Natural killer cell treated with Interleukin-12 subunit alpha and Interleukin-12 subunit beta and Interleukin-15 and Interleukin-18, amount 100 ng/mL, for 72 hours (primary cell): ENCODE results near the gene ANAPC16. TPM values are rescaled to one million over a fixed set of nuclear protein-coding genes. Genes with fewer than 3 reads are reported as not detected.

Source experiments
- ATAC-seq, 2 donors: fragments of 150-1000 bp; cut with Tn5 transposase in 1 of 2; sonication (Bioruptor Pico), chemical (Tn5 transposase) in 1 of 2; 2 replicates each; pipeline ENCODE4 v1.10.0; 2021
- DNase-seq: peaks from one replicate; pipeline ENCODE4 v3.0.0; 2022; ENCODE audit warnings: low spot score
- H3K27ac Mint-ChIP-seq, 2 donors: 1 replicate in 1 of 2; 2 replicates in 1 of 2; pipeline ENCODE4 v1.8.0; 2022; ENCODE audit warnings: mixed read lengths in 2 of 2, mild to moderate bottlenecking in 1 of 2, moderate library complexity in 1 of 2
- H3K27me3 Mint-ChIP-seq, 2 donors: 1 replicate in 1 of 2; 2 replicates in 1 of 2; pipeline ENCODE4 v1.8.0; 2022; ENCODE audit warnings: mixed read lengths in 2 of 2
- H3K36me3 Mint-ChIP-seq: one replicate; pipeline ENCODE4 v1.8.0; 2022; ENCODE audit warnings: mixed read lengths
- H3K4me1 Mint-ChIP-seq, 2 donors: 1 replicate in 1 of 2; 2 replicates in 1 of 2; pipeline ENCODE4 v1.8.0; 2022; ENCODE audit warnings: low read depth in 2 of 2, mixed read lengths in 2 of 2, mild to moderate bottlenecking in 1 of 2
- H3K4me3 Mint-ChIP-seq: one replicate; pipeline ENCODE4 v1.8.0; 2022; ENCODE audit warnings: mixed read lengths
- H3K9me3 Mint-ChIP-seq: 2 replicates; pipeline ENCODE4 v1.8.0; 2022; ENCODE audit warnings: mixed read lengths
- total RNA-seq, 2 donors: library from RNA; stranded (reverse); gene quantifications; one replicate each; pipeline ENCODE4 v1.2.3, GENCODE V29; 2022

ANAPC16 gene
- total RNA-seq, 2 donors from 2014 or later = 39.6 to 79.3 TPM

DNA sequence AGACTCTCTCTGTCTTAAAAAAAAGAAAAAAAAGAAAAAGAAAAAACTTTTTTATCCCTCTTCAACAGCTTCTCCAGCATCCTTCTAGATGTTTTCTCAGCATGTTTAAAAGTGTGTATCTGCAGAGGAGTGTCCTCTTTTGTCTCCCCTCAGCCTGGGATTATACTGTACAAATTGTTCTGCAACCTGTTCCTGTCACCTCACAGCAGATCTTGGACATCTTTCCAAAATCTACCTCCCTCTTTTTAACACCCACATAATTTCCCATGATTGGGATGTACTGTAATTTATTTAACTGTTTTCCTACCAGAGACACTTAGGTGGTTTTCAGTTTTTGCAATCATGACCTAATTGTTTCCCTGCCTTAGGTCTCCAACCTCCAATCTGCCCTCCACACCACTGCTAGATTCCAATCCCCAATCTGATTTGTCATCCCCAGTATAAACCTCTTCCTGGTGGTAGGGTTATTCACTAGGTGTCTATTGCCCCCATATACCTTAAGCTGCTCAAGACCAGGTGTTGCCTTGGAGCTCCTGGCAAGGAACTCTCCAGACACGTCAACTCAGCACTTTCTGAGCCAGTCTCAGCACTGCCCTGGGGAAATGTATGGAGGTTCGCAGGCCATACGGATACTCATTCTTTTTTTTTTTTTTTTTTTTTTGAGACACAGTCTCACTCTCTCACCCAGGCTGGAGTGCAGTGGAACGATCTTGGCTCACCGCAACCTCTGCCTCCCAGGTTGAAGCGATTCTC is 40.3 kb downstream of the ANAPC16 start:
- Mint-ChIP-seq H3K36me3 (no peaks in the 10 kb centered on the region), H3K27me3 (no peaks in the 10 kb centered on the region), H3K27ac (peak overlapping the region; percentile 86 to 94), H3K4me3 (peak overlapping the region; percentile 43), H3K4me1 (peaks cover 68 to 72% of the 10 kb centered on the region in 2 donors), H3K9me3 (no peaks in the 10 kb centered on the region)
- ATAC-seq (no peak), DNase-seq (peak; percentile 50)

- H3K36me3 Mint-ChIP-seq = no peaks in the 10 kb centered on the region
- DNase-seq = peak; percentile 67
- H3K4me3 Mint-ChIP-seq = peak overlapping the region; percentile 82
- no peak for ATAC-seq
- peaks cover 69 to 72% of the 10 kb centered on the region in 2 donors for H3K4me1 Mint-ChIP-seq
- no peaks in the 10 kb centered on the region for H3K27me3 Mint-ChIP-seq
- peak overlapping the region; percentile 86 to 94 for H3K27ac Mint-ChIP-seq
- H3K9me3 Mint-ChIP-seq = no peaks in the 10 kb centered on the region
Measured at GRCh38 chr10:72257051-72257892, 41.5 kb downstream of the ANAPC16 start.

DNA sequence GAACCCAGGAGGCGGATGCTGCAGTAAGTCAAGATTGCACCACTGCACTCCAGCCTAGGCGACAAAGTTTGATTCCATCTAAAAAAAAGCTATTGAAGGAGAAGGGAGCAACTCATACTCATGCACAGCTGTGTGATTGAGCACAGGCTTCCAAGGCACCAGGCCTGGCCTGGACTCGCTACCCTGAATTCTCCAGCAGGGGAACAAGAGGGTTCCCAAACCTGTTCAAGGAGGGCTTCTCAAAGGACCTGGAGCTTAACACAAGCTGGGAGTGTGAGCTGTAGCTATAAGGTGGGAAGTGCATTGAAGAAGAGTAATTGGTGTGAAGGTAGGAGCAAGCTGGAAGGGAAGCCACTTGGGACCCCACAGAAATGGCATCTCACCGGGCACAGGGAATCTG is 42.8 kb downstream of the ANAPC16 start:
- Mint-ChIP-seq H3K36me3 (no peaks in the 10 kb centered on the region), H3K4me3 (peak overlapping the region; percentile 53), H3K27me3 (no peaks in the 10 kb centered on the region), H3K4me1 (peaks cover 59 to 62% of the 10 kb centered on the region in 2 donors), H3K9me3 (no peaks in the 10 kb centered on the region), H3K27ac (peak overlapping the region; percentile 96 to 99)
- ATAC-seq (no peak), DNase-seq (no peak)

- Mint-ChIP-seq H3K36me3 (no peaks in the 10 kb centered on the region), H3K27ac (peak overlapping the region; percentile 96 to 99), H3K4me3 (peak overlapping the region; percentile 83), H3K4me1 (peaks cover 61 to 64% of the 10 kb centered on the region in 2 donors), H3K27me3 (no peaks in the 10 kb centered on the region), H3K9me3 (no peaks in the 10 kb centered on the region)
- ATAC-seq = no peak
- no peak for DNase-seq
Measured at GRCh38 chr10:72259491-72260238, 43.9 kb downstream of the ANAPC16 start.

GRCh38 chr10:72260239-72260975 is 44.6 kb downstream of the ANAPC16 start:
- H3K4me3 Mint-ChIP-seq = peak overlapping the region; percentile 83
- H3K27me3 Mint-ChIP-seq = no peaks in the 10 kb centered on the region
- DNase-seq (peak; percentile 94), ATAC-seq (peak; percentile 87 to 89)
- no peaks in the 10 kb centered on the region for H3K9me3 Mint-ChIP-seq
- peak overlapping the region; percentile 96 to 99 for H3K27ac Mint-ChIP-seq
- peaks cover 57% of the 10 kb centered on the region in 2 donors for H3K4me1 Mint-ChIP-seq
- H3K36me3 Mint-ChIP-seq = no peaks in the 10 kb centered on the region

- Mint-ChIP-seq H3K4me1 (peaks cover 52% of the 10 kb centered on the region in 2 donors), H3K4me3 (peak overlapping the region; percentile 83), H3K27ac (peak overlapping the region; percentile 96 to 99), H3K36me3 (no peaks in the 10 kb centered on the region), H3K27me3 (no peaks in the 10 kb centered on the region), H3K9me3 (no peaks in the 10 kb centered on the region)
- DNase-seq (peak; percentile 92), ATAC-seq (peak; percentile 73 to 80)
Measured at GRCh38 chr10:72260976-72261783, 45.4 kb downstream of the ANAPC16 start.

DNA sequence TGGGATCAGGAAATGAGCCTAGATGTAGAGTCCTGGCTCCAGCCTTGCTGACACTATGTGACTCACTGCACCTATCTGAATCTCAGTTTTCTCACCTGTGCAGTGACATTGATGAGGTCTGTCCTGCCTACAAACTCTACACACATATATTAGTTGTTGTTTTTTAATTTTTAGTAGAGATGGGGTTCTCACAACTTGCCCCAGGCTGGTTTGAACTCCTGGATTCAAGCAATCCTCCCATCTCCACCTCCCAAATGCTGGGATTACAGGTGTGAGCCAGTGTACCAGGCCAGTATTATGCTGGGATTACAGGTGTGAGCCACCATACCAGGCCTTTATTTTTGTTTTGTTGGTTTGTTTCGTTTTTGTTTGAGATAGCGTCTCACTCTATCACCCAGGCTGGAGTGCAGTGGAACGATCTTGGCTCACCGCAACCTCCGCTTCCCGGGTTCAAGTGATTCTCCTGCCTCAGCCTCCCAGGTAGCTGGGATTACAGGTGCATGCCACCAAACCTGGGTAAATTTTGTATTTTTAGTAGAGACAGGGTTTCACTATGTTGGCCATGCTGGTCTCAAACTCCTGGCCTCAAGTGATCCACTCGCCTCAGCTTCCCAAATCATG is 46.1 kb downstream of the ANAPC16 start:
- no peak for DNase-seq
- peak overlapping the region; percentile 96 to 99 for H3K27ac Mint-ChIP-seq
- peaks cover 46 to 47% of the 10 kb centered on the region in 2 donors for H3K4me1 Mint-ChIP-seq

GRCh38 chr10:72263613-72264241 is 47.9 kb downstream of the ANAPC16 start:
- no peak for ATAC-seq
- no peak for DNase-seq
- Mint-ChIP-seq H3K4me1 (peaks cover 35 to 37% of the 10 kb centered on the region in 2 donors), H3K36me3 (no peaks in the 10 kb centered on the region), H3K4me3 (no peak overlapping the region), H3K27me3 (no peaks in the 10 kb centered on the region), H3K27ac (peak overlapping the region; percentile 43 to 69), H3K9me3 (no peaks in the 10 kb centered on the region)

More for the DNA sequence above, 46.1 kb downstream of the ANAPC16 start:
- no peaks in the 10 kb centered on the region for H3K36me3 Mint-ChIP-seq
- H3K9me3 Mint-ChIP-seq = no peaks in the 10 kb centered on the region
- H3K4me3 Mint-ChIP-seq = peak overlapping the region; percentile 83
- H3K27me3 Mint-ChIP-seq = no peaks in the 10 kb centered on the region
- peak; percentile 2 to 18 for ATAC-seq

- H3K27me3 Mint-ChIP-seq = no peaks in the 10 kb centered on the region
- no peaks in the 10 kb centered on the region for H3K36me3 Mint-ChIP-seq
- DNase-seq = no peak
- peaks cover 29 to 32% of the 10 kb centered on the region in 2 donors for H3K4me1 Mint-ChIP-seq
- peak overlapping the region in 1 of 2 donors; percentile 69 for H3K27ac Mint-ChIP-seq
- no peak for ATAC-seq
- H3K4me3 Mint-ChIP-seq = no peak overlapping the region
- no peaks in the 10 kb centered on the region for H3K9me3 Mint-ChIP-seq
Measured at GRCh38 chr10:72264536-72264935, 48.7 kb downstream of the ANAPC16 start.

DNA sequence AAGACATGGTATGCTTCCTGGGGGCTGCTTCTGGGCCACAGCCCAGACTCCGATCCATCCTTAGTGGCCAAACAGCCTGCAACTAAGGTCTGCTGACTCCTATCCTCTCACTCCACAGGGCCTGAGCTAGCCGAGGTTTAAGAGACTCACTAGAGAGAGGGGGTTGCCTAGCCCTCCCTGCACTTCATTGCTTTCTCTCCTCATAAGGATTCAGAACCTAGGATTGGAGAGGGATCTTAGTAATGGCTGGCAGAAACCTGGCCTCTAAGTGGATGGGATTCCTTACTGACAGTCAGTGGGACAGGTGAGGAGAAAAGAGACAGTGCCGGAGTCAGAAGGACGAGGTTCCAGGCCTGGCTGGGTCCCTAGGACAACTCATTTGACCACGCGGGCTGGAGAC is 49.7 kb downstream of the ANAPC16 start:
- no peak overlapping the region for H3K4me3 Mint-ChIP-seq
- H3K4me1 Mint-ChIP-seq = peaks cover 24 to 26% of the 10 kb centered on the region in 2 donors
- H3K27me3 Mint-ChIP-seq = no peaks in the 10 kb centered on the region
- peak overlapping the region in 1 of 2 donors; percentile 37 for H3K27ac Mint-ChIP-seq
- ATAC-seq (no peak), DNase-seq (no peak)
- no peaks in the 10 kb centered on the region for H3K36me3 Mint-ChIP-seq
- no peaks in the 10 kb centered on the region for H3K9me3 Mint-ChIP-seq

GRCh38 chr10:72265990-72266865 is 50.4 kb downstream of the ANAPC16 start:
- ATAC-seq (no peak), DNase-seq (no peak)
- H3K4me1 Mint-ChIP-seq = peaks cover 19 to 27% of the 10 kb centered on the region in 2 donors
- H3K27me3 Mint-ChIP-seq = no peaks in the 10 kb centered on the region
- H3K36me3 Mint-ChIP-seq = no peaks in the 10 kb centered on the region
- no peak overlapping the region for H3K4me3 Mint-ChIP-seq
- no peaks in the 10 kb centered on the region for H3K9me3 Mint-ChIP-seq
- H3K27ac Mint-ChIP-seq = peak overlapping the region in 1 of 2 donors; percentile 37
